ENCODE measurements around the gene AHSP.

DNA sequence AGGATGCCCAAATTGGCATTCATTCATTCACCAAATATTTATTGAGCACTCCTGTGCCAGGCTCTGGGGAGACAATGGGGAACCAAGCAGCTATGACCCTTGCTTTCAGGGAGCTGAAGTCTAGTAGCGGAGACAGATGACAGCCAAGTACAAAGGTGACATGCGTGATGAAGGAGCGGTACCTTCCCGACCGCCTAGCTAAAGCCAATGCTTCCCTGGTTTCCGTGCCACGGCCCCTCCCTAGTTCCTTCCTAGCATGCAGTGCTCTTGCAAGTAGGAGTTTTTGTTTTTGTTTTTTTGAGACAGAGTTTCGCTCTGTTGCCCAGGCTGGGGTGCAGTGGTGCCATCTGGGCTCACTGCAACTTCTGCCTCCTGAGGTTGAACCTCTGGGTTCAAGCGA, 47.9 kb upstream of the AHSP start:
- TF ChIP-seq, protein P1, sequence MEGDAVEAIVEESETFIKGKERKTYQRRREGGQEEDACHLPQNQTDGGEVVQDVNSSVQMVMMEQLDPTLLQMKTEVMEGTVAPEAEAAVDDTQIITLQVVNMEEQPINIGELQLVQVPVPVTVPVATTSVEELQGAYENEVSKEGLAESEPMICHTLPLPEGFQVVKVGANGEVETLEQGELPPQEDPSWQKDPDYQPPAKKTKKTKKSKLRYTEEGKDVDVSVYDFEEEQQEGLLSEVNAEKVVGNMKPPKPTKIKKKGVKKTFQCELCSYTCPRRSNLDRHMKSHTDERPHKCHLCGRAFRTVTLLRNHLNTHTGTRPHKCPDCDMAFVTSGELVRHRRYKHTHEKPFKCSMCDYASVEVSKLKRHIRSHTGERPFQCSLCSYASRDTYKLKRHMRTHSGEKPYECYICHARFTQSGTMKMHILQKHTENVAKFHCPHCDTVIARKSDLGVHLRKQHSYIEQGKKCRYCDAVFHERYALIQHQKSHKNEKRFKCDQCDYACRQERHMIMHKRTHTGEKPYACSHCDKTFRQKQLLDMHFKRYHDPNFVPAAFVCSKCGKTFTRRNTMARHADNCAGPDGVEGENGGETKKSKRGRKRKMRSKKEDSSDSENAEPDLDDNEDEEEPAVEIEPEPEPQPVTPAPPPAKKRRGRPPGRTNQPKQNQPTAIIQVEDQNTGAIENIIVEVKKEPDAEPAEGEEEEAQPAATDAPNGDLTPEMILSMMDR (IDR thresholded peaks at IDR 0.05; ENCODE audit: low read depth, low read length) = no peak
- TF ChIP-seq EZH2phosphoT487 (IDR thresholded peaks at IDR 0.05; ENCODE audit: low read depth) = no peak
